Myocyte (in vitro differentiated cells): ENCODE data around the gene RBM20. TPM values are rescaled to one million over a fixed set of nuclear protein-coding genes. Genes with fewer than 3 reads are reported as not detected.
"Not testable (repeated sequence)": the region's sequence is repeated elsewhere in the genome, so short reads cannot be mapped to it uniquely, and the experiment has no call there.

Experiments used
- DNase-seq: peaks from one replicate; pipeline ENCODE4 v3.0.0-alpha.2; 2012; ENCODE audit warnings: low read depth
- polyA plus RNA-seq: library from polyadenylated mRNA; unstranded; fragments of >200 nt; gene quantifications from one replicate; pipeline ENCODE4 v1.2.1, GENCODE V29; 2012; ENCODE audit warnings: missing spikeins
- total RNA-seq: library from RNA; depleted of rRNA; stranded (reverse); fragments of >200 nt; gene quantifications from 2 replicates; pipeline ENCODE4 v1.2.3, GENCODE V29; 2014

The RBM20 gene
- 2.6 and 3.0 TPM in 2 replicates for total RNA-seq
- polyA plus RNA-seq: 2.0 TPM

DNA sequence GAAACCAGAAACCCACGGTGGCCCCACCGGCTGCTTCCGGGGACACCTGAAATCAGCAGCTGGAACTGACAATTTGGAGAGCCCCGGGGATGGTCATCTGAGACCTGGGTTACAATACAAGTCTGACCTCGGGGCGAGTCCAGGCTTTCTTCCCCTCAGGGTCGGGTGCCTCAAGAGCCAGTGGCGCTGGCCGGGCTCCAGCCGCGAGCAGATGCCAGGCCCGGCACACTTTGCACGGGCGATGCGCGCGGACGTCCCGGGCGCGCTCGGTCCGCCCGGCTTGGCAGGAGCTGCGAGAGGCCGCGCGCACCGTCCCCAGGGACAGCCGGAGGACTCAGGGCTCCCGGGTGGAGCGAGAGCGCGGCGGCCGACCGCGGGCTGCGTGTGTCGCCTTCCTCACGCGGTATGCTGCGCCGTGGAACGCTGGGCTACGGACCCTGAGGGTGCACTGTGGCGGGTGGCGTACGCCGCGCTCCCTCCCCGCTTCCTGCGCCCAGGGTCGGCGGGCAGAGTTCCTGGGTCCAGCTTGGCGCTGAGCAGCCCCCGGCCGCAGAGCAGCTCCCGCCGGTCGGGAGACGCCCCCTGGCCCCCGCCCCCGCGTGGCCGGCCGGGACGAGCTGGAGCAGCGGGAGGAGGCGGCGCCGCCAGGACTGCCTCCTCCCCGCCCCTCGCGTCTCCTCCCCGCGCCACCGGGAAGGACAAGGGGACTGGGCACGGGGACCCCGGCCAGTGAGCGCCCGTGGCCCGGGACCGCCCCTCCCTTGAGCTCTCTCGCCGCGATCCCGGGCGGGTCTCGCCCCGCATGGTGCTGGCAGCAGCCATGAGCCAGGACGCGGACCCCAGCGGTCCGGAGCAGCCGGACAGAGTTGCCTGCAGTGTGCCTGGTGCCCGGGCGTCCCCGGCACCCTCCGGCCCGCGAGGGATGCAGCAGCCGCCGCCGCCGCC, at the start of gene RBM20:
TSS of gene RBM20 (plus strand) at position 684 of the 945 bp plus-strand sequence. CDS start at position 803, 119 bp downstream.
- DNase-seq: peak; percentile 66

DNA sequence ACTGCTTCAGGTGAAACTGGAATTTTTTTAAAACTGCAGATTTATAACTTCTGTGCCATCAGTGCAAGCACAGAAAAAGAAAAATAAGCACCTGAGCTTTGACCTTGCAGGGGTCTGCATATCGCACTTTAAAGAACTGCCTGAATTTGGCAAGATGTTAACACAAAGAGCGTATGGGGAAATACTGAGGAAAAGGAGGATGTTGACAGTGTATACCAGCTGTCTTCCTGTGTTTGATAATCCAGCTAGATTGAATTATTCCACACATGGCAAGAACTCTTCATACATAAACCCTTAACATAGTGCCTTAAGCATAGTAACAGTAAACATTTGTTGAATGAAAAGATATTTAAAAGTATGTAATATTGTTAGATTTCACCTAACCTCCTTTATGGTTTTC, 46.7 kb upstream of the RBM20 start:
- DNase-seq: no peak

DNA sequence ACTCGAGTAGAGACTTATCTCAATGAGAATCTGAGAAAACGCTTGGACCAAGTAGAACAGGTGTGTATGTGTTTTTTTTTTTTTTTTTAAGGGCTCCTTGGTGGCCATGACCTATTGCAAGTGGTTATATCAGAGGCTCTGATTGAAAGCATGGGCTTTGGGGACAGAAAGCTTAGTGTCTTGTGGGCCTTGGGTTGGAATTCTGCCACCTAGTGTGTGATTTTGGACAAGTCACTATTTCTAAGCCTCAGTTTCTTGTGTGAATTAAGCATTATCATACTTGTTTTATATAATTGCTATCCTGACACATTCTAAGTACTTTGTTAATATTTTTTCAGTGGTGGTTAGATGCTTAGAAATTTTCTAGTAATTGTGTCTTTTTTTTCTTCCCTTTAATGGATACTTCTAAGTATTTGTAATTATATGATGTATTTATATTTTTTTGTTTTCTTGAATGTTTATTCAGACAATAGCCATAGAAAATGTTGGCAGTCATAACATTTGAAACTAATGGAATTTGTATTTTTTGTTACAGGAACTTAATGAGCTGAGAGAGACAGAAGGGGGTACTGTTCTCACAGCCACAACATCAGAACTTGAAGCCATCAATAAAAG, 43.5 kb upstream of the RBM20 start:
- DNase-seq: peak; percentile 68

- DNase-seq: no peak
Measured at GRCh38 chr10:110601581-110601980, 42.6 kb upstream of the RBM20 start.

GRCh38 chr10:110608087-110608486, 36.0 kb upstream of the RBM20 start:
- no peak for DNase-seq

DNA sequence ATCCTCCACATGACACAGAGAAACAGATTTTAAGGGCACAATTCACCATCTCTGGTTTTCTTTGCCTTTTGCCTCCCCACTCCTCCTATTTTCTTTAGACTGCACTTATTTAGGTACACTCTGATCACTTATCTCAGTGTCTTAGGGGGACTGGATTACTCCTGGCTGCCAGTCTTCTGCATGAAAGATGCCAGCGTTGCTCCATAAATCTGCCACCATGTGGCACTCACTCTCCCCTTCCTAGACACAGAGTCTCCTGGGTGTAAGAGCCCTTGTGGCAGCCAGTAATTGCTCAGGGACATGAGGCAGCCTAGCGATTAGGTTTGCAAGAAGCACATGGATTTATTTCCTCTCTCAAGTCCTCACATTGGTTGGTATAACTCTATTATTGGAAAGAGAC, 34.5 kb upstream of the RBM20 start:
- peak; percentile 51 for DNase-seq

GRCh38 chr10:110610308-110610774, 33.8 kb upstream of the RBM20 start:
- peak; percentile 72 for DNase-seq

DNA sequence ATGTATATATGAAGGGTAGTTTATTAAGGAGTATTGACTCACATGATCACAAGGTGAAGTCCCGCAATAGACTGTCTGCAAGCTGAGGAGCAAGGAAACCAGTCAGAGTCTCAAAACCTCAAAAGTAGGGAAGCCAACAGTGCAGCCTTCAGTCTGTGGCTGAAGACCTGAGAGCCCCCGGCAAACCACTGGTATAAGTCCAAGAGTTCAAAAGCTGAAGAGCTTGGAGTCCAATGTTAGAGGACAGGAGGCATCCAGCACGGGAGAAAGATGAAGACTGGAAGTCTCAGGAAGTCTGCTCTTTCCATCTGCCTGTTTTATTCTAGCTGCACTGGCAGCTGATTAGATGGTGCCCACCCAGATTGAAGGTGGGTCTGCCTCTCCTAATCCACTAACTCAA, 33.4 kb upstream of the RBM20 start:
- DNase-seq: not testable (repeated sequence)

DNA sequence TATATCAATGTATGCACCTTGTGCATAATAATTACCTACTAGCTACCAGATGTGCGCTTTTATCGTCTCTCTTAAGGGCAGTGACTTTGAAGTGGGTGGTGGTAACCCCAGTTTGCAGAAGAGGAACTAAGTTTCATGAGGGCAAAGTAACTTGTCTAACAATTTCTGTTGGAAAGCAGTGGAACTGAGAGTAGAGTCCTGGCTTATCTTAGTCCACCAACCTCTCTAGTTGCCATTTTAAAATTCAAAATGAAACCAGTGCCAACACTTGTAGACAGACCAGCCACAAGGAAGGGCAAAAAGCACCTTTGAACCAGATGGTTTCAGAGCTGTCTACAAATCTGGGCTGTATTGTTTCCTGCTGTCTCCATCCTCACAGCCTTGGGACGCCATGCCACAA, 32.0 kb upstream of the RBM20 start:
- DNase-seq: no peak

DNA sequence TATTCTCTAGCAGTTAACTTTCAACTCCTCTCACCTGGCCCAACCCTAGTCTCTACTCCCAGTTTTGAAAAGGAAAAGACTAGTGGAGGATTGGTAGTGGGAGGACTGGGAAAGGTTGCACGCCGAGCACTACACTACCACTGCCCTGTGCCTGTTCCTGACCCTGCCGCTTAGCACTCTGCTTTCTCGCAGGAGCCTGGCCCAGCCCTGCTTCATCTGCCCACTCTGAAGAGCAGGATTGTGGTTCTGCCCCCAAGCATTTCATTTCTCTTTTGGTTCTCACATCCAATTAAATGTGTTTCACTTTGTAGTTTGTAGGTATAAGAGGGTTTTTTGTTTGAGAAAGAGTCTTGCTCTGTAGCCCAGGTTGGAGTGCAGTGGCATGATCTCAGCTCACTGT, 31.5 kb upstream of the RBM20 start:
- no peak for DNase-seq

- DNase-seq: no peak
Measured at GRCh38 chr10:110613341-110613995, 30.7 kb upstream of the RBM20 start.

DNA sequence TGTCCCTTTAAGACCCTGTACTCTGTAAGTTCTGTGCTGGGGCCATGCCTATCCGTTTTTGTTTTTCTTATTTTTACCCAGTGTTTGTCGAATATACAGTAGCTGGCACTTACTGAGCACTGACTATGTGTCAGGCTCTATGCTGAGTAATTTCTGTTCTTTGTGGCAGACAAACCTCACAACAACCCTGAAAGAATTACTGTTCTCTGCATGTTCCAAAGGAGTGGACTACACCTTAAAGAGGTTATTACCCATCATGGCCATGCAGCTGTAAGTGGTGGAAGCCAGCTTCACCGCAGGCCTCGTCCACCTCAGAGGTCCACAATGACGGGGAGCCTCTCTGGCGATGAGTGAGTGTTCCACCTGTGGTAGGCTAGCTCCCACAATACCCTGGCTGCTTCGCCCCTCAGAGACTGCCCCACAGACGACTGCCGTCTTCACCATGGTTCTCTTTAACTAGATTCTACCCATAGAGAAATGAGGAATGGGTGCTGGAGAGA, 30.1 kb upstream of the RBM20 start:
- DNase-seq: no peak

GRCh38 chr10:110615057-110615747, 28.9 kb upstream of the RBM20 start:
- peak; percentile 91 for DNase-seq

DNA sequence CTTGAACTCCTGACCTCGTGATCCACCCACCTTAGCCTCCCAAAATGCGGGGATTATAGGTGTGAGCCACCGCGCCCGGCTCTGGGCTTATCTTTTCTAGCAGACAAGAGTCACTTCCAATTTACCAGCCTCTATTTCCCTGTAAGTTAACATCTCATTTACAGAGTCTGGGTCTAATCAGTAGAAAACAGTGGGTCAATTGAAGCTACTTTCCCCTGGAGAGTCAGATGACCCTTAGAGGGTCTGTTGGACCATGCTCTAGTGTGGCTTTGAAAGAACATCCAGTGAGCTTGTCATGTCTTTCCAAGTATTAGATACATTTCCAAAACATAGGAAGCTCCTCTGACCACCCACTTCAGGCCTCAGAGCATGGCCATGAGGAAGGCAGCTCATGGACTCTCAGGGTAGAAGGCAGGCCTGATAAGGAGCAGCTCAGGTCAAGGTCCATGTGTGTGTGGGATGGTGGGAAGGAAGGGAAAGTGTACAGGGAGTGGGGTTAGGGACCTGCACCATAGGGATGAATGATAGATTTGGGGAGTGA, 27.6 kb upstream of the RBM20 start:
- DNase-seq: no peak

GRCh38 chr10:110617425-110618229, 26.5 kb upstream of the RBM20 start:
- peak; percentile 95 for DNase-seq

- DNase-seq: no peak
Measured at GRCh38 chr10:110618230-110618610, 25.9 kb upstream of the RBM20 start.

GRCh38 chr10:110619514-110620397, 24.4 kb upstream of the RBM20 start:
- no peak for DNase-seq

DNA sequence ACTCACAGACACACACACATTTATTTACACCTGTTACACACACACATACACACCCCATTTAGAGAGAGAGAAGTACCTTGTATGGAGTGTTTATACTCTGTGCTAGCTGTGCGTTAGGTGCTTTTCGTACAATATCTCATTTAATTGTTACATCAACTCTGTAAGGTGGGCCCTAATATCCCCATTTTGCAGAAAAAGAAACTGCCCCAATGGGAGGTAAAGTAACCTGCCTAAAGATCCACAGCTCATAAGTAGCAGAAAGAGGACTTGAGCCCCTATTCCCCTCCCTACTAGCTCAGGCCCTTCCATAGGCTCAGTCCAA, 23.8 kb upstream of the RBM20 start:
- DNase-seq: no peak

GRCh38 chr10:110623316-110623715, 20.8 kb upstream of the RBM20 start:
- not testable (repeated sequence) for DNase-seq
